MG63 (cell line): ENCODE measurements around the gene ECI2. TPM values are rescaled to one million over a fixed set of nuclear protein-coding genes. Genes with fewer than 3 reads are reported as not detected.

Experiments used
- DNase-seq: peaks from one replicate; pipeline ENCODE4 v3.0.0-alpha.2; 2020
- H3K27me3 ChIP-seq: fragments of 250-450 bp; sonication (Bioruptor Pico); 2 replicates; pipeline ENCODE4 v1.5.1; 2020; ENCODE audit warnings: mild to moderate bottlenecking, moderate library complexity
- H3K36me3 ChIP-seq: fragments of 250-450 bp; sonication (Bioruptor Pico); 2 replicates; pipeline ENCODE4 v1.5.1; 2020; ENCODE audit warnings: mild to moderate bottlenecking, moderate library complexity
- H3K4me3 ChIP-seq: fragments of 250-450 bp; sonication (Bioruptor Pico); 2 replicates; pipeline ENCODE4 v1.5.1; 2020; ENCODE audit warnings: mild to moderate bottlenecking, moderate library complexity
- H3K9me3 ChIP-seq: fragments of 250-450 bp; sonication (Bioruptor Pico); 2 replicates; pipeline ENCODE4 v1.5.1; 2020; ENCODE audit warnings: mild to moderate bottlenecking, moderate library complexity
- total RNA-seq: library from RNA; depleted of rRNA; stranded (reverse); fragments of >200 nt; shearing (Covaris generic); gene quantifications from 2 replicates; pipeline ENCODE4 v1.2.3, GENCODE V29; 2014; ENCODE audit warnings: low replicate concordance

The ECI2 gene
- total RNA-seq, 1 experiment from 2014 or later: 45.9 TPM

DNA sequence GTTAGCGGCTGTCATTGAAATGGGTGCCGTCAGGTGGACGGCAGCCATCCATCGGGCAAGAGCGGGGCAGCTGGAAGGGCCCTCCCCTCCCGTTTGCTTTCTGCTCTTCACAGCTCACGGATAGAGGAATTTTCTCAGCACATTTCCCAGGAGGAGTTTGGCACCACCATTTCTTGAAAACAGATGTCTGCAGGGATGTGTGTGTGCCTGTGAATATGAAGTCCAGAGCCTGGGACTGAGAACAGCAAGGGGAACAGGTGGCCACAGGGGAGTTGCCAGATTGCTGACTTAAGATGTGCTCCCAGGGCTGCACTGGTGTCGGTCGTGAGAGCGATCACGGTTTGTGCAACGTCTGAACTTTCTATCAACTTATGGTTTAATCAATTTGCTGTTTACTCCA, 22.1 kb upstream of the ECI2 start:
- Histone ChIP-seq H3K36me3 (no peaks in the 10 kb centered on the region), H3K27me3 (no peaks in the 10 kb centered on the region), H3K9me3 (no peaks in the 10 kb centered on the region), H3K4me3 (no peak overlapping the region)
- no peak for DNase-seq

- Histone ChIP-seq H3K36me3 (no peaks in the 10 kb centered on the region), H3K9me3 (no peaks in the 10 kb centered on the region), H3K4me3 (no peak overlapping the region), H3K27me3 (no peaks in the 10 kb centered on the region)
- DNase-seq: peak; percentile 55
These were observed 20.6 kb upstream of the ECI2 start for GRCh38 chr6:4155848-4156466.

- Histone ChIP-seq H3K27me3 (no peaks in the 10 kb centered on the region), H3K9me3 (no peaks in the 10 kb centered on the region), H3K4me3 (no peak overlapping the region), H3K36me3 (no peaks in the 10 kb centered on the region)
- DNase-seq: no peak
These were observed 18.2 kb upstream of the ECI2 start for GRCh38 chr6:4153514-4153985.

GRCh38 chr6:4145083-4145482, 9.7 kb upstream of the ECI2 start:
- Histone ChIP-seq H3K36me3 (no peaks in the 10 kb centered on the region), H3K27me3 (no peaks in the 10 kb centered on the region), H3K4me3 (no peak overlapping the region), H3K9me3 (no peaks in the 10 kb centered on the region)
- no peak for DNase-seq

DNA sequence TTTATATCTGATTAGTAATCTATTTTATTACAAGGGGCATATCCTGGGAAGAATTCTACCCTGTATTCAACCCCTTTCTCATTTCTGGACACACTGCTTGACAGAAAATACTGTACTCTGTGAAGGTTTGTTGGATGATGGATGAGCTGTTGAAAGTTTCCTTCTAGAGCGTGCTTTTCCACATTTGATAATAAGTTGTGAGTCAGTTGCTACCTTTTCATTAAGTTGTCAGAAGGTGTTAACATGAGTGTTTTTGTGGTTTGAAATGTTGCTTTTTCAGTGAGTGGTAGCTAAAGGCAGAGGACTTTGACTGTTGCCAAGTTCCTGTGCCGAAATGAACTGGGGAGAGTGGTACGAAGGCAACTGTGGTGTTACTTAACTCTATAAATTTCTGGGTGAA, 3.9 kb upstream of the ECI2 start:
- DNase-seq: no peak
- H3K27me3 ChIP-seq: no peaks in the 10 kb centered on the region
- H3K36me3 ChIP-seq: no peaks in the 10 kb centered on the region
- H3K4me3 ChIP-seq: no peak overlapping the region
- no peaks in the 10 kb centered on the region for H3K9me3 ChIP-seq

GRCh38 chr6:4138186-4138585, 2.8 kb upstream of the ECI2 start:
- DNase-seq: no peak

GRCh38 chr6:4136354-4136831, 1.0 kb upstream of the ECI2 start:
- peak overlapping the region; percentile 63 for H3K4me3 ChIP-seq
- no peaks in the 10 kb centered on the region; the same call in none of the 2 replicates for H3K36me3 ChIP-seq
- no peaks in the 10 kb centered on the region for H3K9me3 ChIP-seq
- DNase-seq: no peak
- H3K27me3 ChIP-seq: no peaks in the 10 kb centered on the region

More at GRCh38 chr6:4138186-4138585, 2.8 kb upstream of the ECI2 start:
- Histone ChIP-seq H3K36me3 (no peaks in the 10 kb centered on the region), H3K9me3 (no peaks in the 10 kb centered on the region), H3K4me3 (no peak overlapping the region), H3K27me3 (no peaks in the 10 kb centered on the region)

- Histone ChIP-seq H3K9me3 (no peaks in the 10 kb centered on the region), H3K36me3 (peaks cover under 1% of the 10 kb centered on the region), H3K4me3 (peak overlapping the region; percentile 63), H3K27me3 (no peaks in the 10 kb centered on the region)
- DNase-seq: peak; percentile 97
These were observed 434 bp upstream of the ECI2 start for GRCh38 chr6:4135665-4136353.

DNA sequence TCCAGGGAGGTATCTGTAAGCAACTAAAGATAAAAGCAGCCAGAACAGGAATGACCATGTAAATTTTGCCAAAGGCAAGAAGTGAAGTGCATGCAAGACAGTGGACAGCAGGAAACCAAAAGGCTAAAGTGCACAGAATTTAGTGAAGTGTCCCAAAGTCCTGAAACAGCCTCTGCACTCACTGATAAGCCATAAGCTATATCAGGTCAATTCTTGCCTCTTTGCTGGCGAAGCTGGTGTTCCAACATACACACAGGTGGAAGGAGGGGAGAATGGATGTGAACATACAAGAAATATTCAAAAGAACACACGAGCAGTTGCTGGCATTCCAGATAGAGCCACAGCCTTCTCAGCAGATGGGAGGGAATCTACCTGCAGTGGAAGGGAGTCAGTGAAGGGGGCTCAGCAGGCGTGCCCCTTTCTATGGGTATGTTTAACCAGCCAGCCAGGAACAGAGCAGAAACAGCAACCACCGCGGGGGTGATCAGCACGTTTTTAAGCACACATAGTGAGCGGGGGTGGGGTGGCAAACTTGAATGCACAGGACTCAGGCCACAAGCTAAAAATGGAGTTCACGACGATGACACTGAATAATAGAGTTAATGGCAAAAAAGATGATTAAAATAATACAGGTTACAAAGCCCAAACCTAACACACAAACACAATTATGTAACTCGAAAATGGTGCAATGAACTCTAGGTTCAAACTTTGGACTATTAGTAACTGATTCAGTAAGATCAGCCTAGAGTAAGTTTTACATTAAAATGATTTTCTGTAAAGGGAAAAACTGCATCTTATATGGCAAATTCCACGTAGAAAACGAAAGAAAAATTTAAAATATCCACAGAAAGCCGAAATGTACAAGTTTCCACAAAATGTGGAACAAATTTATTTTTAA, 1.2 kb downstream of the ECI2 start:
- Histone ChIP-seq H3K4me3 (peak overlapping the region; percentile 77), H3K27me3 (no peaks in the 10 kb centered on the region), H3K9me3 (no peaks in the 10 kb centered on the region), H3K36me3 (peaks cover 11% of the 10 kb centered on the region)
- DNase-seq: peak; percentile 26

GRCh38 chr6:4130357-4130987, 4.9 kb downstream of the ECI2 start:
- Histone ChIP-seq H3K36me3 (peaks cover 13% of the 10 kb centered on the region), H3K4me3 (no peak overlapping the region), H3K27me3 (no peaks in the 10 kb centered on the region), H3K9me3 (no peaks in the 10 kb centered on the region)
- DNase-seq: no peak

GRCh38 chr6:4129446-4129845, 5.9 kb downstream of the ECI2 start:
- Histone ChIP-seq H3K9me3 (no peaks in the 10 kb centered on the region), H3K27me3 (no peaks in the 10 kb centered on the region), H3K36me3 (peaks cover 13% of the 10 kb centered on the region), H3K4me3 (no peak overlapping the region)
- DNase-seq: no peak

- H3K27me3 ChIP-seq: no peaks in the 10 kb centered on the region
- DNase-seq: no peak
- no peak overlapping the region for H3K4me3 ChIP-seq
- no peaks in the 10 kb centered on the region for H3K9me3 ChIP-seq
- peaks cover 16% of the 10 kb centered on the region for H3K36me3 ChIP-seq
These were observed 6.6 kb downstream of the ECI2 start for GRCh38 chr6:4128748-4129147.

DNA sequence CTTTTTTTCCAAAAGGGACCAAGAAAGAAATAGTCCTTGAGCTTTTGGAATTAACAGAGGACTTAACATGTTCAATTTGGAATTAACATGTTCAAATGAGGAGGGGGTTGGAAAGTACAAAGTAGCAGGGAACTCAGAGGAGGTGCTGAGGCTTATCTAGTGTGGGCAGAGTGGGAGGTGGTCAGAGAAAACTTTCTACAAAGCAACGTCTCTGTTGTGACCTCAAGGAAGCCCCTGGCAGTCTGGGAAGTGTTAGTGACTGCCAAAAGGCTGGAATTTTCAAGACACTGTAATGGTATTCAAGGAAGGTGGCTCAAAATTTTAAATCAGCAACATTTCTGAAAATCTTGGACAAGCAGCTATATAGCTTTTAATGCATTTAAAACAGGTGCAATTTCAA, 7.3 kb downstream of the ECI2 start:
- DNase-seq: no peak
- peaks cover 16% of the 10 kb centered on the region for H3K36me3 ChIP-seq
- no peaks in the 10 kb centered on the region for H3K9me3 ChIP-seq
- no peak overlapping the region for H3K4me3 ChIP-seq
- H3K27me3 ChIP-seq: no peaks in the 10 kb centered on the region

DNA sequence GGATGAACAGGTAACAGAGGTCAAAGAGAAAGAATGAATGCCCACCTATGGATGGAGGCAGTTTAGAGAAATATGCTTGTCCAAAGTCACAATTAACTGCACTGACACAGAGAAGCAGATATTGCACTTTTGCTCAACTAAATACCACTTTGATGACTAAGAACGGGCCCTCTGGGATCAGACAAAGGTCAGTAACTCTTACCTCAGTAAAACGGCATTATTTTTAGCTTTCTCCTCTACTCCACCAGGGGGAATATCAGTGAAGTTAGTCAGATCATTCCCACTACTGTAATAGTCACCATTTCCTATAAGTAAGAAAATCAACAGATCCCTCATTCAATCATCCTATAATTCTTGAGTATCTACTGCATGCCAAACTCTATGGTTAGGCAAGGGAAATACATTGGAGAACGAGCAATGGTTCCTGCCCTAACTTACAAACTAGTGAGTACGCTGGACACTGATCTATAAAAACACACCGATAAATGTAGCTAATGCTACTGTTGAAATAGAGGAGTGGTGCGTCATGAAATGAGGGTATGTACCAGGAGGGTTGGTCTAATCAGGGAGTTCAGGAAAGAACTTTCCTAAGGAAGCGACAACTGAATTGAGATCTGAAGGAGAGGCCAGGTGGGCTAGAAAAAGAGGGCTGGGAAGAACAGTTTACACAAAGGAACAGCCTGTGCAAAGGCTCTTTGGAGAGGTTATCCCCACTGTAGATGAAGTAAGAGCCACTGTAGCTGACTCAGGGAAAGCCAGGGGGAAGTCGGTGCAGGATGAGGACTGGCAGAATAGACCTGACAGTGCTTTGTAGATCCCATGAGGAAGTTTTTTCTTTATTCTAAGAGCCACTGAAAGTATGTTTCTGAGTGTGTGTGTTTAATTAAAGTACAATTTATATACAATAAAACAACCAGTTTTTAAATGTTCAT, 9.2 kb downstream of the ECI2 start:
- H3K36me3 ChIP-seq: peaks cover 18% of the 10 kb centered on the region

GRCh38 chr6:4125500-4125899, 9.9 kb downstream of the ECI2 start:
- DNase-seq: no peak
- Histone ChIP-seq H3K9me3 (no peaks in the 10 kb centered on the region), H3K36me3 (peaks cover 16% of the 10 kb centered on the region), H3K27me3 (no peaks in the 10 kb centered on the region), H3K4me3 (no peak overlapping the region)

More for the DNA sequence above, 9.2 kb downstream of the ECI2 start:
- Histone ChIP-seq H3K9me3 (no peaks in the 10 kb centered on the region), H3K4me3 (no peak overlapping the region), H3K27me3 (no peaks in the 10 kb centered on the region)
- peak; percentile 9 for DNase-seq

- H3K4me3 ChIP-seq: no peak overlapping the region
- H3K9me3 ChIP-seq: no peaks in the 10 kb centered on the region
- no peaks in the 10 kb centered on the region for H3K27me3 ChIP-seq
- DNase-seq: no peak
- peaks cover 11% of the 10 kb centered on the region for H3K36me3 ChIP-seq
These were observed 11.0 kb downstream of the ECI2 start for GRCh38 chr6:4124351-4124750.
